Type B pancreatic cell (in vitro differentiated cells): ENCODE data around the gene NEU2. TPM values are rescaled to one million over a fixed set of nuclear protein-coding genes. Genes with fewer than 3 reads are reported as not detected.

Experiments used
- DNase-seq: peaks from one replicate; pipeline ENCODE4 v3.0.0; 2021; ENCODE audit warnings: mixed read lengths; ENCODE audit not compliant: unreplicated experiment; ENCODE audit errors: extremely low spot score
- H3K27ac Mint-ChIP-seq: 2 replicates; pipeline ENCODE4 v1.8.0; 2021; ENCODE audit warnings: mild to moderate bottlenecking, mixed read lengths
- H3K27me3 Mint-ChIP-seq: 2 replicates; pipeline ENCODE4 v1.8.0; 2021; ENCODE audit warnings: mixed read lengths
- H3K36me3 Mint-ChIP-seq: 2 replicates; pipeline ENCODE4 v1.8.0; 2021; ENCODE audit warnings: mixed read lengths
- H3K4me1 Mint-ChIP-seq: one replicate; pipeline ENCODE4 v1.8.0; 2021; ENCODE audit warnings: mixed read lengths; ENCODE audit not compliant: unreplicated experiment
- H3K4me3 Mint-ChIP-seq: 2 replicates; pipeline ENCODE4 v1.8.0; 2021; ENCODE audit warnings: mild to moderate bottlenecking, mixed read lengths
- H3K9me3 Mint-ChIP-seq: 2 replicates; pipeline ENCODE4 v1.8.0; 2021; ENCODE audit warnings: mixed read lengths
- total RNA-seq: library from RNA; stranded (reverse); gene quantifications from 2 replicates; pipeline ENCODE4 v1.2.1, GENCODE V29; 2021; ENCODE audit warnings: low replicate concordance
- TF ChIP-seq, protein P1 (sequence below): fragments of 200-600 bp; sonication (generic); conservative IDR thresholded peaks from 2 replicates; pipeline ENCODE4 v1.5.0; 2021; ENCODE audit warnings: antibody characterized with exemption, mild to moderate bottlenecking

Gene NEU2
- total RNA-seq, 1 donor from 2014 or later = not detected

DNA sequence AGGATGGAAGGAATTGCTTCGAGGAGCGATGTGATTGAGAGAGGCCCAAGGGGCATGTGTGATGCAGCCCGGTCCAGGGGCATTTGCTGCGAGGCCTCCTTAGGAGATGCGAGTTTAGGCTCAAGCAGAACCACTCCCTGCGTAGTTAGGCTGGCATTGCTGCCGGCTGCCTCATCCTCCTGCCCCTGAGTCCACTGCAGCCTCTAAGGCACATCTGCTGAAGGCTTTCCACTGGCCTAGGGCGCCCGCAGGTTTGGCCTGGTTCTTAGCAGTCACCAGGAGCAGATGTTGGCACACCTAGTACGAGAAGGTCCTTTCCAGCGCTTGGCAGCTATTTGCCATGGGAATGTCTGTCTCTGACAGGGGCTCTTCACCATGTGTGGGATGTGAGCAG, 48.4 kb downstream of the NEU2 start:
- Mint-ChIP-seq H3K27me3 (peaks cover 6% of the 10 kb centered on the region), H3K4me3 (no peak overlapping the region), H3K27ac (no peak overlapping the region), H3K36me3 (no peaks in the 10 kb centered on the region), H3K4me1 (no peaks in the 10 kb centered on the region), H3K9me3 (no peaks in the 10 kb centered on the region)
- TF ChIP-seq, protein P1, sequence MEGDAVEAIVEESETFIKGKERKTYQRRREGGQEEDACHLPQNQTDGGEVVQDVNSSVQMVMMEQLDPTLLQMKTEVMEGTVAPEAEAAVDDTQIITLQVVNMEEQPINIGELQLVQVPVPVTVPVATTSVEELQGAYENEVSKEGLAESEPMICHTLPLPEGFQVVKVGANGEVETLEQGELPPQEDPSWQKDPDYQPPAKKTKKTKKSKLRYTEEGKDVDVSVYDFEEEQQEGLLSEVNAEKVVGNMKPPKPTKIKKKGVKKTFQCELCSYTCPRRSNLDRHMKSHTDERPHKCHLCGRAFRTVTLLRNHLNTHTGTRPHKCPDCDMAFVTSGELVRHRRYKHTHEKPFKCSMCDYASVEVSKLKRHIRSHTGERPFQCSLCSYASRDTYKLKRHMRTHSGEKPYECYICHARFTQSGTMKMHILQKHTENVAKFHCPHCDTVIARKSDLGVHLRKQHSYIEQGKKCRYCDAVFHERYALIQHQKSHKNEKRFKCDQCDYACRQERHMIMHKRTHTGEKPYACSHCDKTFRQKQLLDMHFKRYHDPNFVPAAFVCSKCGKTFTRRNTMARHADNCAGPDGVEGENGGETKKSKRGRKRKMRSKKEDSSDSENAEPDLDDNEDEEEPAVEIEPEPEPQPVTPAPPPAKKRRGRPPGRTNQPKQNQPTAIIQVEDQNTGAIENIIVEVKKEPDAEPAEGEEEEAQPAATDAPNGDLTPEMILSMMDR = no peak
- DNase-seq = no peak

DNA sequence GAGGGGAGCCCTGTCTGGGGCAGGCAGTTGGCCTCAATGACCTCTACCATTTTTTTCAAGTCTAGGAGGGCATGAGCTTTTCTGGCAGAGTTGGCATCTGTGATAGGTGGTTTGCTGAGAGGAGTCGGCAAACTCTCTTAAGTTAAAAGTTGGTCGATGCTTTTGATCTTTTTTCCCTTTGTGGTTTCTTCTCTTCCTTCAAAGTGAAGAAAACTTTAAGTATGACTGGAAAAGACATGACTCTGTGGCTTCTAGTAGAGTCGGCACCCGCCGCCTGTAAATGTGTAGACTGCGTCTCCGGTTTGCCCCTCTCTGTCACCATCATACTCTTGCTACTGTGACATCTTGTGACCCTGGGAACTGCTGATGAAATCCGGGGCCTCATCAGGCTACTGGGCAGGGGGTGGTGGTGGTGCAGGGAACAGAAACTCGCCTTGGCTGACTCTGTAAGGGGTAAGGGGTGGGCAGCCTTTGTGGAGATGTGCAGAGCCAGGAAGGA, 48.8 kb downstream of the NEU2 start:
- Mint-ChIP-seq H3K36me3 (no peaks in the 10 kb centered on the region), H3K9me3 (no peaks in the 10 kb centered on the region), H3K4me1 (no peaks in the 10 kb centered on the region), H3K4me3 (no peak overlapping the region), H3K27me3 (peaks cover 7% of the 10 kb centered on the region), H3K27ac (no peak overlapping the region)
- DNase-seq = no peak
- TF ChIP-seq, protein P1 = no peak

DNA sequence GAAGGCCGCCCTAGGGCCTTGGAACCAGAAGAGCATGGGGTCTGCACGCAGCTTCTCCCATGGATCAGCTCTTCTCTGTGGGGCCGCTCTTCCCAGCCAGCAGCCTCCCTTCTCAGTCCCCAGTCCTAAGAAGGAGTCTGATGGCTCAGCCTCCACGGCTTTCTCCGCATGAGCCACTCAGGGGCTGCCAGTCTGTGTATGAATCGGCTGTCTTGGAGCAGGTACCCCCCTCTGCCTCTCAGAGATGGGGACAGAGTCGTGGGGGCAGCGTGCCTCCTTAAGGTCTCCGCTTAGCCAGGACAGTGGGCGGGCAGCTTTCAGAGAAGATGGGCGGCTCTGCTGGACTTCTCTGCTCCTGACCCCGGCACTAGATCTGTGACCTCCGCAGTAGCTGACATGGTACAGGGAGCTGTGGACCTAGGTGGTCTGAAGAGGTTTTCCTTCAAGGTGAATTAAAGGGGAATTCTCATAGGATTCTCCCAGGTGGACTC, 49.3 kb downstream of the NEU2 start:
- H3K9me3 Mint-ChIP-seq = no peaks in the 10 kb centered on the region
- no peak overlapping the region for H3K27ac Mint-ChIP-seq
- TF ChIP-seq, protein P1 = no peak

DNA sequence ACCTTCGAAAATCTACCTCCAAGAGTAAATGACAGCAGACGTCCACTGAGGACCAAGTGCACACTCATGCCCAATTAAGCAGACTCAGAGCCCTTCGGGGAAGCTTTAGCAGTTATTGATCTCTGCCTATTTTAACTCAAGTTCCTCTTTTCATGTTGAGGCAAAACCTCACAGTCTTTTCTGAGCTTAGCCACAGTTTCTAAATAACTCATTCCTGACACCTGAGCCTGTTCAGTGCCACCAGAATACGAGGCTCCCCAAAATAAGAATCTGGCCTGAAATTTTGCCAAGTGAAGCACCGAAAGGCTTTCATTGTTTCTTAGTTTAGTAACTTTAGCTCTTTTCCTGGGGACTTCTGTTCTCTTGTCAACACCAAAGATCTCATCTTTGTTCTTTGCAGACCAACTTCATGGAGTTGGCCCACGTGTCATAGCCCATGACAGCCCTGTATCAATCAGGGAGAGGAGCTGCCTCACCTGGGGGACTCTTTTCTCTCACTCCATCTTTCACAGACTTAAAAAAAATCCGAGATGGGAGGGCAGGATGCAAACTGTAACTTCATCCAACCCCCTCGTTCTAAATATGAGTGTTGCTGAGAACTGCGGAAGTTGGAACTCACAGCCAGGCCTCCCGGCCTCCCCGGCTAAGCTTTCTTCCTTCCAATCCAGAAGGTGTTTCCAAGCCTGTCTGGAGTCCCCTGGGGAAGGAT, 49.9 kb downstream of the NEU2 start:
- Mint-ChIP-seq H3K4me1 (no peaks in the 10 kb centered on the region), H3K4me3 (no peak overlapping the region), H3K27me3 (peaks cover 7% of the 10 kb centered on the region), H3K27ac (no peak overlapping the region), H3K36me3 (no peaks in the 10 kb centered on the region), H3K9me3 (no peaks in the 10 kb centered on the region)
- no peak for DNase-seq
- TF ChIP-seq, protein P1 = no peak

More for the DNA sequence above, 49.3 kb downstream of the NEU2 start:
- Mint-ChIP-seq H3K36me3 (no peaks in the 10 kb centered on the region), H3K4me1 (no peaks in the 10 kb centered on the region), H3K27me3 (peaks cover 7% of the 10 kb centered on the region), H3K4me3 (no peak overlapping the region)
- no peak for DNase-seq

DNA sequence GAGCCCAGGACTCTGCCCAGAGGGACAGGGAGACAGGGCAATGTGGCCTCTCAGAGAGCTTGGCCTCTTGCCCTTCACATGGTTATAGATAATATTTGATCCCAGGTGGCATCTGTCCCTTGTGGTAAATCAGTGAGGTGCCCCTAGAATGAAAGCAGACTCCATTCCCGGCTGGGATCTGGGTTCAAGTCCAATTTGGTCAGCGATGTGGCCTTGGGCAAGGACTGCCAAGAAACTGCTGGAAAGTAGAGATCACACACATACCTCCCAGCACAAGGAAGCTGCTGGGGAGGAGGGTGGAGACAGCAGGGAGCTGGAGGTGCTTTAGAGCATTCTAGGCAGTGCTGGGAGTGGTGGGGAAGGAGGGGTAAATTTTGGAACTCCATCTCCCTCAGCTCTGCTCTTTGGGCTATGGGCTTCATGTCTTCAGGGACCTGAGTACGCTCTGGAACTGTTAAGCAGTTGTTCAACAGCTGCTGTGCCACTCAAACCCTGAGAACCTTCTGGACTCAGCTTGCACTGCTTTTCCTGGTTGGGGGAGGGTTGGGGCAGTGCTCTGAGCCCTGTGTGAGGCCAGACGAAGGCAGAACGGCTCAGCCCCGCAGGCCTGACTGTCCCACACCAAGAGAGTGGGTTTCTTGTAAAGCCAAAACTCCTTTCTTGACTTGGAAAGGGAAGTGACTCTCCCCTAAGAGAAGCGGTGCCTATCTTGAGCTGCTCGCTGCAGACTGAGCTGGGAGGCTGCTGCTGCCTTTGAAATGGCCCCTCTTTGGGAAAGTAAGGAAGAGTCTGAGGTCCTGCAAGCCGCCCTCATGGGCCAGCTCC, 50.7 kb downstream of the NEU2 start:
- H3K27ac Mint-ChIP-seq = no peak overlapping the region

More for the DNA sequence above, 50.7 kb downstream of the NEU2 start:
- TF ChIP-seq, protein P1 = no peak
- Mint-ChIP-seq H3K27me3 (peaks cover 7% of the 10 kb centered on the region), H3K36me3 (no peaks in the 10 kb centered on the region), H3K4me1 (no peaks in the 10 kb centered on the region), H3K9me3 (no peaks in the 10 kb centered on the region), H3K4me3 (no peak overlapping the region)
- DNase-seq = no peak
